NCI-H1694 (cell line): Measurements from ENCODE around the gene PABPC5.

Source experiments
- DNase-seq: peaks from one replicate; lab custom pipeline; 2025; lab: John Stamatoyannopoulos, UW

The PABPC5 gene

GRCh38 chrX:91434351-91435168, at the start of gene PABPC5:
Gene PABPC5 (plus strand): TSS chrX:91434839. CDS start chrX:91435578, 739 bp downstream.
- no peak for DNase-seq

GRCh38 chrX:91389026-91389425, 45.6 kb upstream of the PABPC5 start:
- no peak for DNase-seq

- no peak for DNase-seq
These were observed 19.9 kb upstream of the PABPC5 start for GRCh38 chrX:91414713-91415112.

- no peak for DNase-seq
These were observed 756 bp downstream of the PABPC5 start for GRCh38 chrX:91435395-91435794.
